Glutamatergic neuron (in vitro differentiated cells): ENCODE data around the gene ALG1. TPM values are rescaled to one million over a fixed set of nuclear protein-coding genes. Genes with fewer than 3 reads are reported as not detected.

Experiments used
- DNase-seq: peaks from one replicate; pipeline ENCODE4 v3.0.0; 2022
- H3K27ac Mint-ChIP-seq: one replicate; pipeline ENCODE4 v1.8.0; 2020; ENCODE audit warnings: mild to moderate bottlenecking, mixed read lengths, inconsistent platforms; ENCODE audit not compliant: unreplicated experiment
- H3K27me3 Mint-ChIP-seq: one replicate; pipeline ENCODE4 v1.8.0; 2020; ENCODE audit warnings: mild to moderate bottlenecking, moderate library complexity, mixed read lengths, inconsistent platforms; ENCODE audit not compliant: unreplicated experiment
- H3K36me3 Mint-ChIP-seq: one replicate; pipeline ENCODE4 v1.8.0; 2020; ENCODE audit warnings: mild to moderate bottlenecking, mixed read lengths, inconsistent platforms; ENCODE audit not compliant: unreplicated experiment
- H3K4me1 Mint-ChIP-seq: one replicate; pipeline ENCODE4 v1.8.0; 2020; ENCODE audit warnings: mild to moderate bottlenecking, low read depth, mixed read lengths, inconsistent platforms; ENCODE audit not compliant: unreplicated experiment
- H3K4me3 Mint-ChIP-seq: one replicate; pipeline ENCODE4 v1.8.0; 2020; ENCODE audit warnings: mild to moderate bottlenecking, mixed read lengths, inconsistent platforms; ENCODE audit not compliant: unreplicated experiment
- H3K9me3 Mint-ChIP-seq: one replicate; pipeline ENCODE4 v1.8.0; 2020; ENCODE audit warnings: mild to moderate bottlenecking, moderate library complexity, mixed read lengths, inconsistent platforms; ENCODE audit not compliant: unreplicated experiment
- long read RNA-seq: library from polyadenylated mRNA; unstranded; transcript quantifications from one replicate; pipeline ENCODE4 v2.0.0, GENCODE V29; 2020; ENCODE audit not compliant: unreplicated experiment
- total RNA-seq: library from RNA; stranded (reverse); fragmentation: NEBNext Ultra II Directional; extraction: Animal tissue kit (Norgen Biotek cat#: 25700); gene quantifications from one replicate; pipeline ENCODE4 v1.2.1, GENCODE V29; 2021; ENCODE audit not compliant: unreplicated experiment
- TF ChIP-seq, protein P1 (sequence below): fragments of 200-600 bp; sonication (generic); IDR thresholded peaks from one replicate; pipeline ENCODE4 v1.5.0; 2021; ENCODE audit not compliant: partially characterized antibody, unreplicated experiment

Gene ALG1, protein sequence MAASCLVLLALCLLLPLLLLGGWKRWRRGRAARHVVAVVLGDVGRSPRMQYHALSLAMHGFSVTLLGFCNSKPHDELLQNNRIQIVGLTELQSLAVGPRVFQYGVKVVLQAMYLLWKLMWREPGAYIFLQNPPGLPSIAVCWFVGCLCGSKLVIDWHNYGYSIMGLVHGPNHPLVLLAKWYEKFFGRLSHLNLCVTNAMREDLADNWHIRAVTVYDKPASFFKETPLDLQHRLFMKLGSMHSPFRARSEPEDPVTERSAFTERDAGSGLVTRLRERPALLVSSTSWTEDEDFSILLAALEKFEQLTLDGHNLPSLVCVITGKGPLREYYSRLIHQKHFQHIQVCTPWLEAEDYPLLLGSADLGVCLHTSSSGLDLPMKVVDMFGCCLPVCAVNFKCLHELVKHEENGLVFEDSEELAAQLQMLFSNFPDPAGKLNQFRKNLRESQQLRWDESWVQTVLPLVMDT
- 18.8 TPM for total RNA-seq
- long read RNA-seq, transcript ALG1-201 (13 exons, 2,132 nt): major isoform, 19 of 24 reads
- long read RNA-seq, partial matches to known transcripts: 0 of 24 reads
- long read RNA-seq, other reads (novel, unspliced or antisense): 5 of 24 reads

DNA sequence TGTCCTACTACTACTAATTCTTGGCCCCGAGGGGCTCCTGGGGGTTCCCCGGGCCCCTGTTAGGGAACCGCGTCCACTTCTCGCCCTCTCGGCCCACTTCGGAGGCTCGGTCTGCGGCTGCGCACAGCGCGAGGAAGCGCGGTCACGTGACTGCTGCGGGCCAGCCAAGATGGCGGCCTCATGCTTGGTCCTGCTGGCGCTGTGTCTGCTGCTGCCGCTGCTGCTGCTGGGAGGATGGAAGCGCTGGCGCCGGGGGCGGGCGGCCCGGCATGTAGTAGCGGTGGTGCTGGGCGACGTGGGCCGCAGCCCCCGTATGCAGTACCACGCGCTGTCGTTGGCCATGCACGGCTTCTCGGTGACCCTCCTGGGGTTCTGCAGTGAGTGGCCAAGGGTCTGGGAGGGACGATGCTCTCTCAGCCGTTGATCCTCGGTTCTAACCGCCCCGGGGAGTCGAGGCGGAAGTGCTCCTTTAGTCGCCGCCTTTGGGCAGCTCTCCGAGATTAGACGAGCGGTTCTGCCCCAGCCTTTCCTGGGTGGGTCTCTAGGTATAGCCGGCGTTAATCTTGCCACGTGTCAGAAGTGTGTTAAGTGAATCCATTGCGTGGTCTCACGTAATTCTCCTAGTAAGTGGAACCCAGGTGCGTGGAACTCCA, at the start of gene ALG1:
Gene ALG1 (plus strand): TSS at position 163 of the 653 bp plus-strand sequence. CDS start 7 bp downstream, at position 170.
- Mint-ChIP-seq H3K27me3 (peaks cover 3% of the 10 kb centered on the region), H3K27ac (peak within 1 kb of the TSS; percentile 96), H3K9me3 (peaks cover 2% of the 10 kb centered on the region), H3K36me3 (no peaks in the 10 kb centered on the region), H3K4me3 (peak within 1 kb of the TSS; percentile 96), H3K4me1 (peaks cover 2% of the 10 kb centered on the region)
- peak; percentile 92 for DNase-seq
- TF ChIP-seq, protein P1, sequence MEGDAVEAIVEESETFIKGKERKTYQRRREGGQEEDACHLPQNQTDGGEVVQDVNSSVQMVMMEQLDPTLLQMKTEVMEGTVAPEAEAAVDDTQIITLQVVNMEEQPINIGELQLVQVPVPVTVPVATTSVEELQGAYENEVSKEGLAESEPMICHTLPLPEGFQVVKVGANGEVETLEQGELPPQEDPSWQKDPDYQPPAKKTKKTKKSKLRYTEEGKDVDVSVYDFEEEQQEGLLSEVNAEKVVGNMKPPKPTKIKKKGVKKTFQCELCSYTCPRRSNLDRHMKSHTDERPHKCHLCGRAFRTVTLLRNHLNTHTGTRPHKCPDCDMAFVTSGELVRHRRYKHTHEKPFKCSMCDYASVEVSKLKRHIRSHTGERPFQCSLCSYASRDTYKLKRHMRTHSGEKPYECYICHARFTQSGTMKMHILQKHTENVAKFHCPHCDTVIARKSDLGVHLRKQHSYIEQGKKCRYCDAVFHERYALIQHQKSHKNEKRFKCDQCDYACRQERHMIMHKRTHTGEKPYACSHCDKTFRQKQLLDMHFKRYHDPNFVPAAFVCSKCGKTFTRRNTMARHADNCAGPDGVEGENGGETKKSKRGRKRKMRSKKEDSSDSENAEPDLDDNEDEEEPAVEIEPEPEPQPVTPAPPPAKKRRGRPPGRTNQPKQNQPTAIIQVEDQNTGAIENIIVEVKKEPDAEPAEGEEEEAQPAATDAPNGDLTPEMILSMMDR: no peak

GRCh38 chr16:5022521-5022920, 49.1 kb upstream of the ALG1 start:
- H3K4me3 Mint-ChIP-seq: no peak overlapping the region
- H3K9me3 Mint-ChIP-seq: peaks cover 2% of the 10 kb centered on the region
- H3K36me3 Mint-ChIP-seq: no peaks in the 10 kb centered on the region
- peaks cover 2% of the 10 kb centered on the region for H3K27me3 Mint-ChIP-seq
- no peak for DNase-seq
- TF ChIP-seq, protein P1: no peak
- H3K27ac Mint-ChIP-seq: no peak overlapping the region
- H3K4me1 Mint-ChIP-seq: peaks cover 8% of the 10 kb centered on the region

DNA sequence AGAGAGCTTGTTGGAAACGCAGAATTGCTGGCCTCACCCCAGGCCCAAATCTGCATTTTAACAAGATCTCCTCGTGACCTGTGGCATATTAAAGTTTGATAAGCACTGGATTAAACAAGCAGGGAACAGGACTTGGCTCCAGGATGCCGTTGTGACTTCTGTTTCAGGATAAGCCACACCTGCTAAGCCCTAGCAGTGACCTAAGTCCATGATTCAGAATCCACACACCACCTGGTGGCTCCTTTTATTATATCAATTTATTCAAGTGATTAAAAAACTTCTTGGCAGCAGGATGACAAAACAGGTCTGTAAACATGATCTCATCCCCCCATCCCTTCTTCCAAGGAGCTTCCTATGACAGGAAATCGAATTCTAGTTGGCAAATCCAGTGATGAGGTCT, 47.0 kb upstream of the ALG1 start:
- Mint-ChIP-seq H3K4me1 (peaks cover 8% of the 10 kb centered on the region), H3K4me3 (no peak overlapping the region), H3K9me3 (peaks cover 2% of the 10 kb centered on the region), H3K27ac (no peak overlapping the region), H3K27me3 (peaks cover 2% of the 10 kb centered on the region), H3K36me3 (no peaks in the 10 kb centered on the region)
- DNase-seq: no peak
- TF ChIP-seq, protein P1: no peak

- Mint-ChIP-seq H3K4me1 (peaks cover 5% of the 10 kb centered on the region), H3K9me3 (peaks cover 2% of the 10 kb centered on the region), H3K36me3 (no peaks in the 10 kb centered on the region), H3K4me3 (no peak overlapping the region), H3K27me3 (no peaks in the 10 kb centered on the region), H3K27ac (no peak overlapping the region)
- DNase-seq: peak; percentile 79
- TF ChIP-seq, protein P1: peak; percentile 13
These were observed 46.4 kb upstream of the ALG1 start for GRCh38 chr16:5025171-5025632.
